Activated T-cell treated with anti-CD3 and anti-CD28 coated beads, Interleukin-2, amount 50 U/mL, for 72 hours (primary cell): ENCODE results near the gene SULF2. TPM values are rescaled to one million over a fixed set of nuclear protein-coding genes. Genes with fewer than 3 reads are reported as not detected.

Experiments
- ATAC-seq, 2 donors: fragments of 150-1000 bp; cut with Tn5 transposase; replicated peaks in 1 of 2; 2 replicates each; pipeline ENCODE4 v1.10.0; 2021; ENCODE audit warnings: moderate library complexity in 2 of 2, mild to moderate bottlenecking in 1 of 2
- DNase-seq, 2 donors: peaks; one replicate each; pipeline ENCODE4 v3.0.0; 2021 to 2022; ENCODE audit warnings: mixed read lengths in 1 of 2
- H3K27ac Mint-ChIP-seq: one replicate; pipeline ENCODE4 v1.8.0; 2022; ENCODE audit warnings: mild to moderate bottlenecking, moderate library complexity, mixed read lengths
- H3K27me3 Mint-ChIP-seq: one replicate; pipeline ENCODE4 v1.8.0; 2022; ENCODE audit warnings: low read depth, mixed read lengths
- H3K36me3 Mint-ChIP-seq, 2 donors: one replicate each; pipeline ENCODE4 v1.8.0; 2022; ENCODE audit warnings: mixed read lengths in 2 of 2, mild to moderate bottlenecking in 1 of 2; ENCODE audit not compliant: insufficient read depth in 2 of 2
- H3K4me1 Mint-ChIP-seq: one replicate; pipeline ENCODE4 v1.8.0; 2022; ENCODE audit warnings: low read depth, mixed read lengths
- H3K4me3 Mint-ChIP-seq, 2 donors: one replicate each; pipeline ENCODE4 v1.8.0; 2022; ENCODE audit warnings: mild to moderate bottlenecking in 2 of 2, mixed read lengths in 2 of 2, moderate library complexity in 2 of 2
- H3K9me3 Mint-ChIP-seq, 2 donors: one replicate each; pipeline ENCODE4 v1.8.0; 2022; ENCODE audit warnings: mixed read lengths in 2 of 2
- total RNA-seq, 2 donors: library from RNA; stranded (reverse); gene quantifications; one replicate each; pipeline ENCODE4 v1.2.3, GENCODE V29; 2022

SULF2 gene
- total RNA-seq, 2 donors from 2014 or later: 0.65 to 0.72 TPM

DNA sequence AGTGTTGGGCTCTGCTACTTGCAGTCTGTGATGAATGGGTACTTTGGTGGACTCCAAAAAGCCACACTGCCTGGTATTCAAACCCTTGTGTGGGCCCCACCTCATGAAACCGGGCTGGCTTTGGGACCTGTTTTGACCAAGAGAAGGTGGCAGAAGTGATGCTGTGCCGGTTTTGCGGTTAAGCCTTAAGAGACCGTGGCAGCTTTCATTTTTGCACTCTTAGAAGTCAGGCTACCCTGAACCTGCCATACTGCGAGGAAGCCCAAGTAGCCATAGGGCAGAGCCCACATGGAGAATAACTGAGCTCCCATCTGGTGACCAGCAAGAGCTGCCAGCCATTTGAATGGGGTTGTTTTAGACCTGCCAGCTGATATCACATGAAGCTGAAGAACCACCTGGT is 10.2 kb downstream of the SULF2 start:
- Mint-ChIP-seq H3K27ac (no peak overlapping the region), H3K9me3 (peaks cover 0 to 2% of the 10 kb centered on the region in 2 donors), H3K4me1 (no peaks in the 10 kb centered on the region), H3K27me3 (no peaks in the 10 kb centered on the region), H3K36me3 (no peaks in the 10 kb centered on the region), H3K4me3 (no peak overlapping the region)
- DNase-seq: no peak
- ATAC-seq: no peak

DNA sequence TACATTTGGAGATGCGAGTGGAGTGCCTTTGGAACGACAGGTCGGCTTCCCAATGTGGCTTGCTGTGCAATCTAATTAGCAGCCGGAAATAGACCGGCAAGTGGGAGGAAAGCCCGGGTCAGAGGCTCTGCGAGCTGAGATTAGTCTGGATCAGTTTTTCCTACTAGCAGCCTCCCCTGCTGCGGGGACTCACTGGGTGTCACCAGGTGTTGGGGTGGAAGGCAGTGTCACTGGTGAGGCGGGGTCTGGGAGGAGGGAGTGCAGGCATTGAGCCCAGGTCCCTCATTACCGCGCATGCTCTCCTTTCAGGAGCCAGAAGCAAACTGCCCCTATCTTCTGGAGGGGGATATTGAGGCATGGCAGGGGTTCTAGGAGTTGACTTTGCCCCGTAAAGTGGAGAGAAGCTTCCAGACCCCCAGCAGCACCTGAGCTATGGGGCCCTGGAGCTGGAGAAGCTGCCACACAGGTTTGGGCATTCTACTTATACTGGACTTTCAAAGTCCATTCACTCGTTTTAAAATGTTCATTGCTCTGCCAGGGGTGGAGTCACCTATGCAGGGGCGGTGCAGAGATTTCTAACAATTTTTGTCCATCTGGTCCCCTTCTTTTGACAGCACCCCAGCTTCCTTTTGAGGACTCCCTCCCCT is 11.0 kb downstream of the SULF2 start:
- no peak overlapping the region for H3K27ac Mint-ChIP-seq
- no peak for DNase-seq
- H3K36me3 Mint-ChIP-seq: no peaks in the 10 kb centered on the region
- peaks cover 0 to 2% of the 10 kb centered on the region in 2 donors for H3K9me3 Mint-ChIP-seq
- ATAC-seq: no peak
- no peaks in the 10 kb centered on the region for H3K27me3 Mint-ChIP-seq
- no peak overlapping the region for H3K4me3 Mint-ChIP-seq
- no peaks in the 10 kb centered on the region for H3K4me1 Mint-ChIP-seq

DNA sequence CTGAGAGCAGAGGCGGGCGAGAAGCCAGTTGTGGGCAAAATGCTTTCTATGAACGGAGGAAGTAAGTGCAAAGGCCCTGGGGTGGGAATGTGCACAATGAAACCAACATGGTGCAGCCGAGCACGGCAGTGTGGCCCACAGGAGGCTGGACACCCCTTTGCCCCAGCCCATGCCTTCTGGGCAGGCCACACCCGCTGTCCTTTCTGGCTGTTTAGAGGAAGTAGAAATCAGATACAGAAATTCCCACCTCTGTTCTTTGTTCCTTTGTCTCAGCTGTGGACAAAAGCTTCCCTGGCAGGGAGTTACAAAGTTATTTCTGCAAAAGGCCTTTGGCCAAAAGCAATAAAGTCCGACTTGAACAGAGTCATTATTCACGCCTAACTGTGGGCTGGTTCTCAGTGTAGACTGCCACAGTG is 11.9 kb downstream of the SULF2 start:
- no peak for DNase-seq
- no peak for ATAC-seq
- H3K4me3 Mint-ChIP-seq: no peak overlapping the region
- H3K4me1 Mint-ChIP-seq: no peaks in the 10 kb centered on the region
- H3K36me3 Mint-ChIP-seq: no peaks in the 10 kb centered on the region
- H3K27me3 Mint-ChIP-seq: no peaks in the 10 kb centered on the region
- H3K27ac Mint-ChIP-seq: no peak overlapping the region
- peaks cover 0 to 2% of the 10 kb centered on the region in 2 donors for H3K9me3 Mint-ChIP-seq

DNA sequence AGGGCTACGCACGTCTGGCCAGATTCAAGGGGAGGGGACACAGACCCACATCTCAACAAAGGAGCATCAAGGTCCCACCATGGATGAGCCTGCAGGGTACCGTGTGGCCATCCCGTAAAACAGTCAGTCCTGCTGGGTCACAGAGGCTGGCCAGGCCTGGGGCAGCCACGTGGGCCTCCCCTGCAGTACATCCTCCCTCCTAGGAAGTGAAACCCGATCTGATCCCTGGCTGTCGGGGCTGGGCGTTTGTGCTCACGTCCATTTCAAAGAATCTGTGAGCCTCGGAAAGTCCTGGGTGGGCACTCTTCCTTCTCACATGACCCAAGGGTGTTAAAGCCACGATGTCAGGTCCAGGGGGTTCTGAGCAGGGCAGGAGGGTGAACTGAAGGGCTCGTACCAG is 14.3 kb downstream of the SULF2 start:
- Mint-ChIP-seq H3K27ac (no peak overlapping the region), H3K27me3 (no peaks in the 10 kb centered on the region), H3K36me3 (no peaks in the 10 kb centered on the region), H3K4me3 (no peak overlapping the region), H3K4me1 (no peaks in the 10 kb centered on the region), H3K9me3 (no peaks in the 10 kb centered on the region)
- no peak for ATAC-seq
- DNase-seq: no peak

DNA sequence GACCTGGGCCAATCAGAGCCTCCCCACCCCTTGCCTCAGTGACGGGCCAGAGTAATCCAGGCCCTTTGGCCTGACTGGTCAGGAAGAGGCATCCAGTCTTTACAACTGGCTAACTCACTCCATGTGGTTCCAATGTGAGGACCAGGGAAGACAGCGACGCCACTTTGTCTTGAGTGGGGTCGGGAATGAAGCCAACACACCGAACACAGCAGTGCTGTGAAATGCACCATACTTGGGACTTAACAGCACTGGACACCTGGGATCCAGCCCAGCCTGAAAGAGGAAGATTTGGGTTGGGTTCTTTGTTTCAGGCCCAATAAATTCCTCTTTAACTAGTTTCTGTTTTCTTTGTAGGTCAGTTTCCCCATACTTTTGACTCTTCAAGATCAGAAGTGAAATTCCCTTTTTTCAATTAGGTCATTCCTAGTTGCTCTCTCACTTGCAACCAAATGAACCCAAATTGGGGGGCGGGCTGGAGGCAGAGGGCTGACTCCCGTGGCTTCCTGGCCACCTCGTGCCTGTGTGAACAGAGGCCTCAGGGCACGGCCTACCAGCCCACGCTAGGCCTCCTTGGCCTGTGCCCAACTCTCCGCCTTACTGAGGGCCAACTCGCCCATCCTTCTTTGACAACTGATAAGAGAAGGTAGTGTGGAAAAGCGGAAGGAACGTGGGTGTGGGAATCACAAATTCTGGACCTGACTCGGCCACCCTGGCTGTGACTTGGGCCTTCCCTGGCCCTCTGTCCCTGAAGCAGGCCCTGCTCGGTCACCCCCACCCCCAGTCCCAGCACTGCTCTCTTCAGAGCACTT is 17.1 kb downstream of the SULF2 start:
- Mint-ChIP-seq H3K4me3 (no peak overlapping the region), H3K36me3 (no peaks in the 10 kb centered on the region), H3K27ac (no peak overlapping the region), H3K4me1 (no peaks in the 10 kb centered on the region), H3K9me3 (no peaks in the 10 kb centered on the region), H3K27me3 (peaks cover 1% of the 10 kb centered on the region)
- ATAC-seq (no peak), DNase-seq (no peak)

DNA sequence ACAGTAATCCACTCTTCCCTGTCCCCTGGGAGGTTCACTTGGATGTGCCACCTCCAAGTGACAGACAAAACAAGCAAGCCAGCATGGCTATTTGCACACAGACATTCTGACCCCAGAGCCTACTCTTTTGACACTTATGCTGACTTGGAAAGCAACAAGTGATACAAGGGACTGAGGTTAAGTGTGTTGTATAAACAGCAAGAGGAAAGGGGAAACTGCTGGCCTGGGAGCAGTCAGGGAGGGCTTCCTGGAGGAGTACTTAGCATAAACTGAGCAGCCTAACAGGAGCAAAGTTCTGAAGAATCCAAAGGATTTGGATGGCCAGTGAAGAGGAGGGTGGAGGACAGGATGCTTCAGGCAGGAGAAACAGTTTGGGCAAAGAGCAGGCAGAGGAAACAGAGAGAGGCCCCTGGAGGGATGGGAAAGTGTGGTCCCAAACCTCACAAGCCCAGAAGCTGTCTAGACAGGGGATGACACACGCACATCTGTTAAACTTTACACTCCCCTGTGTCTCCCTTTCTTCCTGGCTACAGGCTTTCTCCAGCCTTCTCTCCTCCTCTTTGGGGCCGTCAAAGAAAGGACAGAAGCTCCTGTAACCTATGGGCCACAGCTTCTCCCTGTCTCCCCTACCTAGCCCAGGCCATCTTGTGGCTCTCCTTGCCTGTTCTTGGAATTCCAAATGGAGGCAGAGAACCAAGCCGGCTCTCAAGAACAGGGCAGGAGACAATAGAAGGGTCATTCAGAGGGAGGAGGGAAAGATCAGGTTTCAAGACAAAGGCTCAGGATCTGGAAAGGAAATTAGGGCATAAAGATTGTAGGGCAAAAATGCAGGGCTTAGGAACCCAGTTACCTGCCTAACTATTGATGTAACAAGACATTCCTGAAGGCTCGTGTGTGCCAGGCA is 19.3 kb downstream of the SULF2 start:
- H3K4me3 Mint-ChIP-seq: no peak overlapping the region
- H3K27ac Mint-ChIP-seq: no peak overlapping the region
- no peaks in the 10 kb centered on the region for H3K9me3 Mint-ChIP-seq

DNA sequence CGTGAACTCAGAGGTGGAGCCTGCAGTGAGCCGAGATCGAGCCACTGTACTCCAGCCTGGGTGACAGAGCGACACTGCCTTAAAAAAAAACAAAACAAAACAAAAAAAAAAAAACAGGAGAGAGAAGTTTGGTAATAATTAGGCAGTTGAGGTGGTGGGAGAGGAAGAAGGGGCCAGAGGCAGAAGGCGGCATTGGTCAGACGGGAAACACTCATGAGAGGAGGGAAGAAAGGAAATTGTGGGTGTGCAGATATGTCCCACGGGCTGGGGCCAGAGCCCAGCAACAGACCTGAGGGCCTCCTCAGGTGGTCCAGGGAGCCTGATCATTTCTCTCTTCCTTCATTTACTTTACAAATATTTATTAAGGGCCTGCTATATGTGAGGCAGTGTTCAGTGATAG is 20.0 kb downstream of the SULF2 start:
- Mint-ChIP-seq H3K27ac (no peak overlapping the region), H3K4me1 (no peaks in the 10 kb centered on the region), H3K27me3 (peaks cover 7% of the 10 kb centered on the region), H3K9me3 (no peaks in the 10 kb centered on the region), H3K36me3 (no peaks in the 10 kb centered on the region), H3K4me3 (no peak overlapping the region)
- no peak for ATAC-seq
- DNase-seq: no peak

More for the DNA sequence above, 19.3 kb downstream of the SULF2 start:
- Mint-ChIP-seq H3K36me3 (no peaks in the 10 kb centered on the region), H3K4me1 (no peaks in the 10 kb centered on the region), H3K27me3 (peaks cover 7% of the 10 kb centered on the region)
- DNase-seq (no peak), ATAC-seq (no peak)

DNA sequence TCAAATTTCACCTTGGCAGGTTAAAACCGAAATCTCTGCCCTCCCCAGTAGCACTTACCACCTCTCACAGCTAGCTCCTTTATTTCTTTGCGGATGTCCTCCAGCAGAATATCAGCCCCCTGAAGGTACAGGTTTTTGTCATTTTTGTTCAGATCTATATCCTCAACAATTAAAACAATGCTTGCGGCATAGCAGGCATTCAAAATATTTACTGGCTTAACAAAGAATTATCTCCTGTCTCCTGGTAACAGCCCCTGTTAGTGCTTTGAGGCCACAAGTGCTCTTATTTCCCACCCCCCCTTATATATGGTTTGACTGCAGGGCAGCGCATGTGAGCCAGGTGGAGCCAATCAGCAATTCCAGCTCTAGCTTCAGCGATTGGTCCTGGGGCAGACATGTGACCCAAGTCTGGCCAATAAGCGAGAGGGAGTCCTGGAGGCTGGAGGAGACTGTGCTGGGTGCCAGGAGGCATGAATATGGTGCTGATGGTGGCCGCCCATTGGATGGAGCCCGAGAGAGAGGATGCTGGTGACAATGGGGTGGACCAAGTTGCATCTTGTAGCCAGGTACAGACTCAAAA is 21.0 kb downstream of the SULF2 start:
- Mint-ChIP-seq H3K27me3 (peaks cover 7% of the 10 kb centered on the region), H3K36me3 (no peaks in the 10 kb centered on the region), H3K27ac (no peak overlapping the region), H3K4me3 (no peak overlapping the region), H3K4me1 (no peaks in the 10 kb centered on the region), H3K9me3 (no peaks in the 10 kb centered on the region)
- no peak for DNase-seq
- no peak for ATAC-seq

DNA sequence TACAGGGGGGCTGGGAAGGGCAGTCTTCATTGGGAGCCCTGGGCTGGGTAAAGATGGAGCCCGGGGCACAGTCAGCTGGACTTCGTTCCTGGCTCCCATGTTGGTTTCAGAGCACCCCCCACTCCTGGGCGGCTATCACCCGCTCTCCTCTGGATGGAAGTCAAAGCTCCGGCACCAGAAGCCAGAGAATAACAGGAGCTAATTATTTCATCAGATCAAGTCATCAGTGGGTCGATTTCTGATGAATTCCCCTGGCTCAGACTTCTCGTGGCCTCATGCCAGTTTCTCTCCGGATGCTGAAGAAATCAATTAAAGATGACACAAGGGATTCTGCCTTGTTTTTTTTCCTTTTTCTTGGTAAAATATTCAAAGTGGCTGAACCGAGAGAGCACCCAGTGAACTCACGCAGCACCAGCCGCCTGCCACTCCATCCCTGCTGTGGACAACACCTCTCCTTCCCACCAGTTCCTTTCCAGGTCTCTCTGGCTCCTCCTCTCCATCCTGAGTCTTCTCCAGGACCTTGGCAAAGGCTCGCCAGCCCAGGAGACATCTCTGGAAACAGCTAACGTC is 22.5 kb downstream of the SULF2 start:
- H3K4me3 Mint-ChIP-seq: no peak overlapping the region
- no peaks in the 10 kb centered on the region for H3K9me3 Mint-ChIP-seq
- H3K36me3 Mint-ChIP-seq: no peaks in the 10 kb centered on the region
- no peaks in the 10 kb centered on the region for H3K4me1 Mint-ChIP-seq
- DNase-seq (no peak), ATAC-seq (no peak)
- H3K27ac Mint-ChIP-seq: no peak overlapping the region
- peaks cover 7% of the 10 kb centered on the region for H3K27me3 Mint-ChIP-seq

DNA sequence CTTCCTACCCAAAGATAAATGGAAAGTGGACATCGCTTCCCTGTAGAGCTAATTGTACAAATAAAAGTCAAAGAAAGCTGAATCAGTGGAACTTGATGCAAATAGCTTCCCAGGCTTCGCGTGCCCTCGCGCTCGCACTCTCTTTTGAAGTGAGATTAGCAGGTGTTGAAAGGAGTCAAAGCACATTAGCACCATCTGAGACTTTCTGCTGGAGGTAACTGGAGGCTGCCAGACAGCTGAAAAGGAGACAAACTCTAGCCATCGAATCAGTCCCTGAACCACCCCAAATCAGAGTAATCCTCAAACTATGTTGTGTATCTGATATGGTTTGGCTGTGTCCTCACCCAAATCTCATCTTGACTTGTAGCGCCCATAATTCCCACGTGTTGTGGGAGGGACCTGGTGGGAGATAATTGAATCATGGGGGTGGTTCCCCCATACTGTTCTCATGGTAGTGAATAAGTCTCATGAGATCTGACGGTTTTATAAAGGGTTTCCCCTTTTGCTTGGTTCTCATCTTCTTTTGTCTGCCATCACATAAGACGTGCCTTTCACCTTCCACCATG is 23.7 kb downstream of the SULF2 start:
- Mint-ChIP-seq H3K4me1 (no peaks in the 10 kb centered on the region), H3K9me3 (no peaks in the 10 kb centered on the region), H3K36me3 (no peaks in the 10 kb centered on the region), H3K4me3 (no peak overlapping the region), H3K27ac (no peak overlapping the region), H3K27me3 (peaks cover 7% of the 10 kb centered on the region)
- ATAC-seq: no peak
- no peak for DNase-seq

DNA sequence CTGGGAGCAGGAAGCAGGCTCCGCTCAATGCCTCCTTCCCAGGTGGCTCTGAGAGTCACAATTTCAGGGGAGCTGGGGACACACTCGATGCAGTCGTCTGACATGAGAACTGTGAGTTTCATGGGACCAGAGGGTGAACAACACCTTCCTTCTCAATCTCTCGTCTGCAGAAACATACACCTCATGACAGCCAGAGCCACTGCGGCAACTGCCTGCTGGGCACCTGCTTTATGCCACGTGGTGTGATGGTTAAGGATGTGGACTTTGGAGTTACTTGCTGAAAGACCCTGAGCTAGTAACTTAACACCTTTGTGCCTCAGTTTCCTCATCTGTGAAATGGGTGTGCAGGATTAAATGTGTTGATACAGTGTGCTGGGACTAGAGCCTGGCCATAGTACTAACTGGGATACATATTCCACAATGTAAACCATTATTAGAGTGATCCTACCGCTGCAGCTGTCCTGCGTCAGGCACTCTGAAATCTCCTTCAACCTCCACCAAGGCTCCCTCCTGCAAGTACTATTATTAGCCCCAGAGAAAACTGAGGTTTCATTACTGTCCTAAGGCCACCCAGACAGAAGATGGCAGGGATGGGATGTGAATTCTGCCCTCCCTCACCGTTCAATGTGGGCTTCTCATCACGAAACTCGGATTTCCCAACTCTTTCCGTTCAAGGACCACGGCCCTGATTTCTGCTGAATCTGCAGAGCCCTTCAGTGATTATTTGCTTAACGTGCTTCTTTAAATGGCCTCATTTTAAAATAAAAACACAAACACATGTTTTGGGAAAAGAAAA is 24.4 kb downstream of the SULF2 start:
- peaks cover 7% of the 10 kb centered on the region for H3K27me3 Mint-ChIP-seq
- H3K27ac Mint-ChIP-seq: no peak overlapping the region
- DNase-seq (no peak), ATAC-seq (no peak)
- H3K36me3 Mint-ChIP-seq: peaks cover 0 to under 1% of the 10 kb centered on the region in 2 donors
- H3K4me1 Mint-ChIP-seq: no peaks in the 10 kb centered on the region
- no peaks in the 10 kb centered on the region for H3K9me3 Mint-ChIP-seq
- H3K4me3 Mint-ChIP-seq: no peak overlapping the region
